ENCODE results near the gene UQCC2.

The UQCC2 gene

GRCh38 chr6:33705268-33705885 lies 6.1 kb downstream of the UQCC2 start:
- no peak for DNase-seq

GRCh38 chr6:33704215-33705066 lies 7.1 kb downstream of the UQCC2 start:
- no peak for DNase-seq

- peak; percentile 47 for DNase-seq
These were observed 9.0 kb downstream of the UQCC2 start for GRCh38 chr6:33702345-33702977.

GRCh38 chr6:33700391-33701050 lies 11.0 kb downstream of the UQCC2 start:
- peak; percentile 26 for DNase-seq

- DNase-seq, result no peak
These were observed 11.8 kb downstream of the UQCC2 start for GRCh38 chr6:33699739-33700138.

- DNase-seq, result no peak
These were observed 12.4 kb downstream of the UQCC2 start for GRCh38 chr6:33699131-33699530.

- no peak for DNase-seq
These were observed 13.0 kb downstream of the UQCC2 start for GRCh38 chr6:33698494-33698893.

- no peak for DNase-seq
These were observed 13.7 kb downstream of the UQCC2 start for GRCh38 chr6:33697845-33698244.

- DNase-seq, result peak; percentile 60
These were observed 14.7 kb downstream of the UQCC2 start for GRCh38 chr6:33696548-33697518.

- no peak for DNase-seq
These were observed 15.4 kb downstream of the UQCC2 start for GRCh38 chr6:33696076-33696475.

- DNase-seq, result peak; percentile 29
These were observed 16.0 kb downstream of the UQCC2 start for GRCh38 chr6:33695451-33695887.

GRCh38 chr6:33694977-33695376 lies 16.5 kb downstream of the UQCC2 start:
- DNase-seq, result no peak

- peak; percentile 54 for DNase-seq
These were observed 17.0 kb downstream of the UQCC2 start for GRCh38 chr6:33694401-33694931.

GRCh38 chr6:33693186-33694105 lies 18.1 kb downstream of the UQCC2 start:
- DNase-seq, result no peak

- DNase-seq, result no peak
These were observed 18.7 kb downstream of the UQCC2 start for GRCh38 chr6:33692760-33693158.

GRCh38 chr6:33692078-33692759 lies 19.3 kb downstream of the UQCC2 start:
- no peak for DNase-seq

- no peak for DNase-seq
These were observed 19.9 kb downstream of the UQCC2 start for GRCh38 chr6:33691456-33692077.

GRCh38 chr6:33690766-33691165 lies 20.7 kb downstream of the UQCC2 start:
- DNase-seq, result no peak

- no peak for DNase-seq
These were observed 21.6 kb downstream of the UQCC2 start for GRCh38 chr6:33689879-33690278.

GRCh38 chr6:33689148-33689494 lies 22.4 kb downstream of the UQCC2 start:
- DNase-seq, result no peak
